ENCODE data around the gene MTCH2. TPM values are rescaled to one million over a fixed set of nuclear protein-coding genes. Genes with fewer than 3 reads are reported as not detected.
"Not testable (repeated sequence)": the region's sequence is repeated elsewhere in the genome, so short reads cannot be mapped to it uniquely, and the experiment has no call there.

Gene MTCH2
- total RNA-seq, 1 experiment from 2014 or later: 176 TPM

DNA sequence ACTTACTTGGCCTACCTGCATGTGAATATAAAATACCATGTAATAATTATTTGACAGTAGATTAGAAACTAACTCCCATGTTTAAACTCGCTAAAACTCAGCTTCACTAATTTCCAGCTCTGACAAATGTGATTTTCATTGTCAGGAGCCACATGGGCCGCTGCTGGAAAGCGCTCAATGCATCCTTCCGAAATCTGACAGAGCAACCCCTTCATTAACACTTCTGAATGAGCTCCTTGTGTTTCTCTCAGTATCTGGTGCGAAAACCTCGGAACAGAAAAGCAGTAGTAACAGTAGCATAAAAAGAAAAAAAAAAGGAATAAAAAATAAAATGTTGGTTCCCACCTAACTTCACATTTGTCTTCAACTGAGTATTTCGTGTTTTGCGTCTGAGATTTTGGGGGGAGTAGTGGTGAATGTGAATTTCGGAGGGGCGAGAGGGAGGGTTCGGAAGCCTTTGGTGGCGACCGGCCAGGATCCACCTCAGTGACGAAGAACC is 710 bp downstream of the MTCH2 start:
- Histone ChIP-seq H2BK120ac (ENCODE audit: low read depth, low read length, poor library complexity, severe bottlenecking) (no peak overlapping the region), H2BK15ac (ENCODE audit: low read depth, low read length) (no peak overlapping the region), H3K9me3 (ENCODE audit: control insufficient read depth, low read depth, low read length) (no peaks in the 10 kb centered on the region), H3K27ac (ENCODE audit: insufficient read length, low read depth, low read length) (no peak overlapping the region), H2BK5ac (ENCODE audit: insufficient read length, low read length) (no peak overlapping the region), H2AK5ac (ENCODE audit: insufficient read length, low read length) (no peak overlapping the region), H3T11ph (ENCODE audit: low read length) (no peak overlapping the region), H3K9ac (ENCODE audit: extremely low read depth, insufficient read length, low read length) (peak overlapping the region; percentile 70), H2BK20ac (ENCODE audit: low read depth, low read length, poor library complexity, severe bottlenecking) (no peak overlapping the region), H3K4me1 (ENCODE audit: insufficient read depth, low read length) (0 out of 2 replicates have a peak, but pooled peaks cover 2% of the 10 kb centered on the region), H3K23ac (ENCODE audit: insufficient read length, low read depth, low read length) (no peak overlapping the region), H3K14ac (ENCODE audit: insufficient read depth, low read length) (no peak overlapping the region), H3K27me3 (ENCODE audit: insufficient read depth, low read length) (no peaks in the 10 kb centered on the region), H3K18ac (ENCODE audit: insufficient read length, low read depth, low read length) (no peak overlapping the region), H4K20me1 (ENCODE audit: control insufficient read depth, insufficient read depth, insufficient read length) (no peaks in the 10 kb centered on the region), H2AFZ (ENCODE audit: low read length) (no peak overlapping the region), H3K56ac (ENCODE audit: insufficient read length, low read depth, low read length) (no peak overlapping the region), H4K8ac (replicated peaks; ENCODE audit: insufficient read length, low read depth, low read length) (no peak overlapping the region), H4K91ac (ENCODE audit: insufficient read length, low read depth, low read length) (no peak overlapping the region), H3K4me2 (ENCODE audit: insufficient read depth, insufficient read length, low read length) (peak overlapping the region; percentile 80), H3K23me2 (ENCODE audit: insufficient read length, low read depth, low read length, poor library complexity, severe bottlenecking) (peaks cover 5% of the 10 kb centered on the region), H3K79me2 (ENCODE audit: insufficient read depth, low read length) (peaks cover 5% of the 10 kb centered on the region; the same call in 1 of the 2 replicates), H3K4ac (ENCODE audit: low read depth, low read length) (no peak overlapping the region), H4K5ac (ENCODE audit: insufficient read length, low read depth, low read length) (no peak overlapping the region), H3K79me1 (ENCODE audit: insufficient read depth, low read depth, low read length, poor library complexity, severe bottlenecking) (no peaks in the 10 kb centered on the region), H2BK12ac (ENCODE audit: insufficient read length, low read depth, low read length) (no peak overlapping the region)
- Mint-ChIP-seq H3K36me3 (ENCODE audit: insufficient read depth in 1 of 3, low read depth in 3 of 3) (peaks cover 13 to 30% (median 23%) of the 10 kb centered on the region in 3 experiments), H3K27ac (peak overlapping the region; percentile 90 to 96 (median 94)), H3K4me1 (peaks cover 11 to 17% of the 10 kb centered on the region in 2 experiments), H3K27me3 (ENCODE audit: low read depth) (no peaks in the 10 kb centered on the region), H3K9me3 (no peaks in the 10 kb centered on the region; a peak in 1 of 5 replicates), H3K4me3 (peak overlapping the region; percentile 95 to 97)
- no peak for DNase-seq
- TF ChIP-seq CTCF (conservative IDR thresholded peaks at IDR 0.05): no peak
- WGBS (ENCODE audit: extremely low coverage, insufficient read length, low lambda C conversion rate): no CpG with 5 or more reads among the region's 14 CpGs

DNA sequence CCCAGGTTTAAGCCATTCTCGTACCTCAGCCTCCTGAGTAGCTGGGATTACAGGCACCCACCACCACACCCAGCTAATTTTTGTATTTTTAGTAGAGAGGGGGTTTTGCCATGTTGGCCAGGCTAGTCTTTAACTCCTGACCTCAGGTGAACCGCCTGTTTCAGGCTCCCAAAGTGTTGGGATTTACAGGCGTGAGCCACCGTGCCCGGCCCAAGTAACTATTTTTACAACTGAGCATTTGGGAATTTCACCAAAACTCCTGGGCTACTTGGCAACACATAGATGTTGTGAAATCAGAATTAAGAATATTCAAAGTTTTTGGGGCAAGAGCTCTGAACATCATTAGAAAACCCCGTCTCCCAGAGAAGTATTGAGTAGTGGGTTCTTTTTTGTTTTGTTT is 1.9 kb downstream of the MTCH2 start:
- H2BK20ac ChIP-seq (ENCODE audit: low read depth, low read length, poor library complexity, severe bottlenecking); DNase-seq; H2AFZ ChIP-seq (ENCODE audit: low read length); H3K14ac ChIP-seq (ENCODE audit: insufficient read depth, low read length); H4K20me1 ChIP-seq (ENCODE audit: control insufficient read depth, insufficient read depth, insufficient read length); H3K27ac Mint-ChIP-seq; H3K4ac ChIP-seq (ENCODE audit: low read depth, low read length); H3K27ac ChIP-seq (ENCODE audit: insufficient read length, low read depth, low read length); H3K27me3 Mint-ChIP-seq (ENCODE audit: low read depth); H3K4me1 ChIP-seq (ENCODE audit: insufficient read depth, low read length); H3K23ac ChIP-seq (ENCODE audit: insufficient read length, low read depth, low read length); H4K5ac ChIP-seq (ENCODE audit: insufficient read length, low read depth, low read length); H4K91ac ChIP-seq (ENCODE audit: insufficient read length, low read depth, low read length); H3K9me3 Mint-ChIP-seq; H2BK120ac ChIP-seq (ENCODE audit: low read depth, low read length, poor library complexity, severe bottlenecking); H3T11ph ChIP-seq (ENCODE audit: low read length); H2BK12ac ChIP-seq (ENCODE audit: insufficient read length, low read depth, low read length); H3K18ac ChIP-seq (ENCODE audit: insufficient read length, low read depth, low read length); H3K23me2 ChIP-seq (ENCODE audit: insufficient read length, low read depth, low read length, poor library complexity, severe bottlenecking); H3K27me3 ChIP-seq (ENCODE audit: insufficient read depth, low read length); H2AK5ac ChIP-seq (ENCODE audit: insufficient read length, low read length); H3K9ac ChIP-seq (ENCODE audit: extremely low read depth, insufficient read length, low read length); H4K8ac ChIP-seq (replicated peaks; ENCODE audit: insufficient read length, low read depth, low read length); H2BK15ac ChIP-seq (ENCODE audit: low read depth, low read length); H3K9me3 ChIP-seq (ENCODE audit: control insufficient read depth, low read depth, low read length); H3K79me2 ChIP-seq (ENCODE audit: insufficient read depth, low read length); H2BK5ac ChIP-seq (ENCODE audit: insufficient read length, low read length); H3K4me2 ChIP-seq (ENCODE audit: insufficient read depth, insufficient read length, low read length); H3K56ac ChIP-seq (ENCODE audit: insufficient read length, low read depth, low read length); H3K79me1 ChIP-seq (ENCODE audit: insufficient read depth, low read depth, low read length, poor library complexity, severe bottlenecking): not testable (repeated sequence)
- Mint-ChIP-seq H3K4me1 (peaks cover 11 to 17% of the 10 kb centered on the region in 2 experiments), H3K4me3 (peak overlapping the region; percentile 95 to 97; a peak in 4 of 5 replicates), H3K36me3 (ENCODE audit: insufficient read depth in 1 of 3, low read depth in 3 of 3) (peaks cover 18 to 40% (median 26%) of the 10 kb centered on the region in 3 experiments)
- WGBS (ENCODE audit: extremely low coverage, insufficient read length, low lambda C conversion rate): no CpG with 5 or more reads among the region's 6 CpGs
